ENCODE data around the gene OR4A16. TPM values are rescaled to one million over a fixed set of nuclear protein-coding genes. Genes with fewer than 3 reads are reported as not detected.

OR4A16 gene, protein sequence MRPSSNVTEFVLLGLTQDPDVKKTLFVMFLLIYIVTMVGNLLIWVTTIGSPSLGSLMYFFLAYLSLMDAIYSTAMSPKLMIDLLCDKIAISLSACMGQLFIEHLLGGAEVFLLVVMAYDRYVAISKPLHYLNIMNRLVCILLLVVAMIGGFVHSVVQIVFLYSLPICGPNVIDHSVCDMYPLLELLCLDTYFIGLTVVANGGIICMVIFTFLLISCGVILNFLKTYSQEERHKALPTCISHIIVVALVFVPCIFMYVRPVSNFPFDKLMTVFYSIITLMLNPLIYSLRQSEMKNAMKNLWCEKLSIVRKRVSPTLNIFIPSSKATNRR
- polyA plus RNA-seq (2011; rRNA removed) (not detected in 2 replicates), polyA minus RNA-seq (2011; rRNA and poly(A)+ RNA removed) (not detected in 2 replicates)

DNA sequence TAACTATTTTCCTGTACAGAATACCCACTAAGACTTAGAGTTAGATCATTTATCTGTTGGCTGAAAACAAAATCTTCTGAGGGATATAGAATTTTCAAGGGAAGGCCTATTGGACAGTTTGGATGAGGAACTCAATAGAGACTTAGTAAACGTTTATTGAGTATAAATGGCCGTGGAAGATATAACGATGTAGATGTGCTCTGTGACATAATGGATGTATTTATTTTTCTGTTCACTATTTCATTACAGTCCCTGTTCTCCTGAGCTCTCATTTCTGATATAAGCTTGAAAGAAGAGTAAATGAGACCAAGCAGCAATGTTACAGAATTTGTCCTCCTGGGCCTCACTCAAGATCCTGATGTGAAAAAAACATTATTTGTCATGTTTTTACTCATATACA lies at the start of gene OR4A16:
Gene OR4A16, plus strand, starts transcription at position 301 of the 400 bp plus-strand sequence. Its CDS starts 0 bp downstream, at position 301.
- no peak for DNase-seq (ENCODE audit: low read depth, low spot score)
- Histone ChIP-seq H3K4me3 (ENCODE audit: low read depth, low read length) (no peak within 1 kb of the TSS), H3K27ac (ENCODE audit: low read depth, low read length) (no peak within 1 kb of the TSS), H3K9me3 (ENCODE audit: control insufficient read depth, insufficient read depth, low read length) (peaks cover 6% of the 10 kb centered on the region), H3K27me3 (ENCODE audit: control insufficient read depth, insufficient read depth, low read length) (no peaks in the 10 kb centered on the region)
- TF ChIP-seq, protein P1, sequence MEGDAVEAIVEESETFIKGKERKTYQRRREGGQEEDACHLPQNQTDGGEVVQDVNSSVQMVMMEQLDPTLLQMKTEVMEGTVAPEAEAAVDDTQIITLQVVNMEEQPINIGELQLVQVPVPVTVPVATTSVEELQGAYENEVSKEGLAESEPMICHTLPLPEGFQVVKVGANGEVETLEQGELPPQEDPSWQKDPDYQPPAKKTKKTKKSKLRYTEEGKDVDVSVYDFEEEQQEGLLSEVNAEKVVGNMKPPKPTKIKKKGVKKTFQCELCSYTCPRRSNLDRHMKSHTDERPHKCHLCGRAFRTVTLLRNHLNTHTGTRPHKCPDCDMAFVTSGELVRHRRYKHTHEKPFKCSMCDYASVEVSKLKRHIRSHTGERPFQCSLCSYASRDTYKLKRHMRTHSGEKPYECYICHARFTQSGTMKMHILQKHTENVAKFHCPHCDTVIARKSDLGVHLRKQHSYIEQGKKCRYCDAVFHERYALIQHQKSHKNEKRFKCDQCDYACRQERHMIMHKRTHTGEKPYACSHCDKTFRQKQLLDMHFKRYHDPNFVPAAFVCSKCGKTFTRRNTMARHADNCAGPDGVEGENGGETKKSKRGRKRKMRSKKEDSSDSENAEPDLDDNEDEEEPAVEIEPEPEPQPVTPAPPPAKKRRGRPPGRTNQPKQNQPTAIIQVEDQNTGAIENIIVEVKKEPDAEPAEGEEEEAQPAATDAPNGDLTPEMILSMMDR (IDR thresholded peaks at IDR 0.05; ENCODE audit: low read depth, low read length) = no peak
- ChIA-PET POLR2A (no interaction called here), CTCF (no interaction called here)

DNA sequence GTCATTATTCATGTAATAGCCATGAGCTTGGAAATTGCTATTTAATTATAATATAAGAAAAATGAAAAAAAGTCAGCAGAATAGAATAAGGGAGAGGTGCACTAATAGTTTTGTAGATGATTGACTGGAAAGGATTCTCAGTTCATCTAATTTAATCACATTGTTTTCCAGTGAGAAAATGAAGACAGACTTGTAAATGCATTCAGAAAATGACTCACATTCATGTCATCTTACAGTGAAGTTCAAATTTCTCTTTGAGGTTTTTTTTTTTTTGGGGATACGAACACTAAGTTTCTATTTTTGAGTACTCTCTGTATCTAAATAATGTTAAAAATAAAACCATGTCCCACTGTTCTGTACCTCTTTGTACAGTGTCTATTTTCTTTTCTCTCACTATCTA lies 18.5 kb upstream of the OR4A16 start:
- TF ChIP-seq, protein P1 (IDR thresholded peaks at IDR 0.05; ENCODE audit: low read depth, low read length) = no peak
- H3K27me3 ChIP-seq (ENCODE audit: control insufficient read depth, insufficient read depth, low read length) = no peaks in the 10 kb centered on the region
- H3K4me3 ChIP-seq (ENCODE audit: low read depth, low read length) = no peak overlapping the region
- ChIA-PET CTCF (no interaction called here), POLR2A (no interaction called here)
- no peaks in the 10 kb centered on the region for H3K9me3 ChIP-seq (ENCODE audit: control insufficient read depth, insufficient read depth, low read length)
- no peak for DNase-seq (ENCODE audit: low read depth, low spot score)
- H3K27ac ChIP-seq (ENCODE audit: low read depth, low read length) = no peak overlapping the region

DNA sequence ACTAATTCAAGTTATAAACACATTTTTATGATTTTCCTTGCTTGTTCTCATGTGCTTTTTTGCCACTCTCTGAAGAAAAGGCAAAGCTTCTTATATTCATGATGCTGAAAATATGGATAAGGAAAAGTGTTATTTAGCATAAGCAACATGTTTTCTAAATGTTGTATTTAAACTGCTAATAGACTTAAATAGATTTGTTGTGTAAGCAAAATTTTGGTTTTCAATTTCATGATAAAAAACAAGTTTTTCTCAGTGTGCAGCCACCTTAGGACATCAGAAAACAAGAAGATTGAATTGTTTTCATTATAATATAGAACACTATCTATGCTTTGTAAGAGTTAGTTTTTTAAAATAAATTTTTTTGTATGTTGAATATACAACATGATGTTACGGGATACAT lies 2.3 kb downstream of the OR4A16 start:
- ChIA-PET CTCF (no interaction called here), POLR2A (no interaction called here)
- H3K27me3 ChIP-seq (ENCODE audit: control insufficient read depth, insufficient read depth, low read length) = no peaks in the 10 kb centered on the region
- no peak overlapping the region for H3K4me3 ChIP-seq (ENCODE audit: low read depth, low read length)
- DNase-seq (ENCODE audit: low read depth, low spot score) = no peak
- no peak overlapping the region for H3K27ac ChIP-seq (ENCODE audit: low read depth, low read length)
- H3K9me3 ChIP-seq (ENCODE audit: control insufficient read depth, insufficient read depth, low read length) = peaks cover 10% of the 10 kb centered on the region
- TF ChIP-seq, protein P1 (IDR thresholded peaks at IDR 0.05; ENCODE audit: low read depth, low read length) = no peak

DNA sequence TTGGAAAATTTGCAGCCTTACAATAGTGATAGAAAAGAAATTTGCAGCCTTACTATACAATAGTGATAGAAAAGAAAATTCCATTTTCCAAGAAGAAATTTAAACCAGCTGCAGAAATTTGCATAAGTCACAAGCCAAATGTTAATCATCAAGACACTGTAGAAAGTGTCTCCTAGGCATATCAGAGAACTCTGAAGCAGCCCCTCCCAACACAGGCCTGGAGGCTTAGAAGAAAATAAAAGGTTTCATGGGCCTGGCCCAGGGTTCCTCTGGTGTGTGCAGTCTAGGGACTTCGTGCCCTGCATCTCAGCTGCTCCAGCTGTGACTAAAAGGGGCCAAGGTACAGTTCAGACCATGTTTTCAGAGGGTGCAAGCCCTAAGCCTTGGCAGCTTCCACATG lies 6.0 kb downstream of the OR4A16 start:
- TF ChIP-seq, protein P1 (IDR thresholded peaks at IDR 0.05; ENCODE audit: low read depth, low read length) = no peak
- no peaks in the 10 kb centered on the region for H3K27me3 ChIP-seq (ENCODE audit: control insufficient read depth, insufficient read depth, low read length)
- POLR2A ChIA-PET = no interaction called here
- peaks cover 10% of the 10 kb centered on the region for H3K9me3 ChIP-seq (ENCODE audit: control insufficient read depth, insufficient read depth, low read length)
- DNase-seq (ENCODE audit: low read depth, low spot score) = no peak
- H3K27ac ChIP-seq (ENCODE audit: low read depth, low read length) = no peak overlapping the region
- CTCF ChIA-PET = no interaction called here
- no peak overlapping the region for H3K4me3 ChIP-seq (ENCODE audit: low read depth, low read length)

DNA sequence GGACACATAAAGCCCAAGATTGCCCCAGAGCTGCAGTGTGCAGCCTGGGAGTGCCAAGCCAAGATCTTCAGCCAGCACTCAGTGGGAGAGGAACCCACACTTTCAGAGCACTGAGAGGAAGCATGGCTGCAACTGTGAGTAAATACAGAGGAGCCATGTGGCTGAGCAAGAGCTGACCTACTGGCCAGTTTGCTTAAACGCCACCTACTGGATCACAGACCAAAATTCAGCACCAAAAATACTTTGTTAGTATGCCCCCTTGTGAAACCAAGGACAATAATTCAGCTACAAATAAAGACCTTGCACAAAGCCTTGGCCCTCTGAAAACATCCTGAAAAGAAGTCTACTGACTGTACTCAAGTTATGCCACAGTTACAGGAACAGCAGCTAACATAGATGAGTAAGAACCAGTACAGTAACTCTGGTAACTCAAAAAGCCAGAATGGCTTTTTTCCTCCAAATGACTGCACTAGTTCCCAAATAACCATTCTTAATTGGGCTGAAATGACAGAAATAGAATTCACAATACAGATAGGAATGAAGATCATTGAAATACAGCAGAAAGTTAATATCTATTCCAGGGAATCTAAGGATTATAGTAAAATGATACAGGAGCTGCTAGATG lies 14.7 kb downstream of the OR4A16 start:
- Histone ChIP-seq H3K9me3 (ENCODE audit: control insufficient read depth, insufficient read depth, low read length) (peaks cover 19% of the 10 kb centered on the region), H3K27ac (ENCODE audit: low read depth, low read length) (no peak overlapping the region), H3K27me3 (ENCODE audit: control insufficient read depth, insufficient read depth, low read length) (no peaks in the 10 kb centered on the region), H3K4me3 (ENCODE audit: low read depth, low read length) (no peak overlapping the region)
- ChIA-PET POLR2A (no interaction called here), CTCF (no interaction called here)
- no peak for DNase-seq (ENCODE audit: low read depth, low spot score)
- TF ChIP-seq, protein P1 (IDR thresholded peaks at IDR 0.05; ENCODE audit: low read depth, low read length) = no peak

Measured in AG04450 (cell line).